Hematopoietic multipotent progenitor cell treated with erythropoietin and hydrocortisone succinate and interleukin-3 and kit ligand, for 17 days (in vitro differentiated cells): ENCODE measurements around the gene PITX1.
"Not testable (repeated sequence)": the region's sequence is repeated elsewhere in the genome, so short reads cannot be mapped to it uniquely, and the experiment has no call there.

ENCODE experiments used
- DNase-seq: peaks from one replicate; pipeline ENCODE4 v3.0.0-alpha.2; 2015; ENCODE audit warnings: low spot score

The PITX1 gene

GRCh38 chr5:135033901-135034235 is at the start of gene PITX1:
Gene PITX1 (minus strand): TSS chr5:135034228. CDS start chr5:135033881, 347 bp downstream.
- DNase-seq: no peak

GRCh38 chr5:135083334-135083733 is 49.3 kb upstream of the PITX1 start:
- not testable (repeated sequence) for DNase-seq

GRCh38 chr5:135081240-135081639 is 47.2 kb upstream of the PITX1 start:
- DNase-seq: no peak

GRCh38 chr5:135079760-135080159 is 45.7 kb upstream of the PITX1 start:
- DNase-seq: no peak

- no peak for DNase-seq
Observed at GRCh38 chr5:135079099-135079681, 45.2 kb upstream of the PITX1 start.

- no peak for DNase-seq
Observed at GRCh38 chr5:135076801-135077200, 42.8 kb upstream of the PITX1 start.

GRCh38 chr5:135076051-135076491 is 42.0 kb upstream of the PITX1 start:
- DNase-seq: no peak

GRCh38 chr5:135075621-135076020 is 41.6 kb upstream of the PITX1 start:
- DNase-seq: no peak

- DNase-seq: no peak
Observed at GRCh38 chr5:135073761-135074345, 39.8 kb upstream of the PITX1 start.

GRCh38 chr5:135072387-135073281 is 38.6 kb upstream of the PITX1 start:
- no peak for DNase-seq

- DNase-seq: no peak
Observed at GRCh38 chr5:135071311-135071710, 37.3 kb upstream of the PITX1 start.

- no peak for DNase-seq
Observed at GRCh38 chr5:135069895-135070657, 36.0 kb upstream of the PITX1 start.

GRCh38 chr5:135069016-135069770 is 35.2 kb upstream of the PITX1 start:
- DNase-seq: no peak

- DNase-seq: no peak
Observed at GRCh38 chr5:135067587-135067986, 33.6 kb upstream of the PITX1 start.

GRCh38 chr5:135066781-135067180 is 32.8 kb upstream of the PITX1 start:
- DNase-seq: no peak

- no peak for DNase-seq
Observed at GRCh38 chr5:135065306-135066265, 31.6 kb upstream of the PITX1 start.

GRCh38 chr5:135064235-135064570 is 30.2 kb upstream of the PITX1 start:
- DNase-seq: no peak

- no peak for DNase-seq
Observed at GRCh38 chr5:135063511-135064234, 29.6 kb upstream of the PITX1 start.

GRCh38 chr5:135063056-135063445 is 29.0 kb upstream of the PITX1 start:
- no peak for DNase-seq
